Nephron (organoid): ENCODE data around the gene GPR156.
"Not testable (repeated sequence)": the region's sequence is repeated elsewhere in the genome, so short reads cannot be mapped to it uniquely, and the experiment has no call there.

Source experiments
- H3K27ac Mint-ChIP-seq, 3 experiments: 2 replicates each; pipeline ENCODE4 v1.8.0; 2020; ENCODE audit warnings: mixed read lengths in 3 of 3, mild to moderate bottlenecking in 2 of 3, moderate library complexity in 1 of 3
- H3K27me3 Mint-ChIP-seq: 2 replicates; pipeline ENCODE4 v1.8.0; 2021; ENCODE audit warnings: low read depth, mild to moderate bottlenecking, moderate library complexity, mixed read lengths
- H3K36me3 Mint-ChIP-seq: 2 replicates; pipeline ENCODE4 v1.8.0; 2020; ENCODE audit warnings: low read depth, mixed read lengths
- H3K4me1 Mint-ChIP-seq: 2 replicates; pipeline ENCODE4 v1.8.0; 2020; ENCODE audit warnings: mixed read lengths
- H3K4me3 Mint-ChIP-seq, 3 experiments: 2 replicates each; pipeline ENCODE4 v1.8.0; 2020; ENCODE audit warnings: mild to moderate bottlenecking in 3 of 3, mixed read lengths in 3 of 3, moderate library complexity in 2 of 3
- H3K9me3 Mint-ChIP-seq: 2 replicates; pipeline ENCODE4 v1.8.0; 2020; ENCODE audit warnings: mixed read lengths
- TF ChIP-seq, protein P1 (sequence below), 3 experiments: fragments of 200-600 bp; sonication (generic); IDR thresholded peaks; one replicate each; pipeline ENCODE4 v1.5.0; 2021; ENCODE audit warnings: antibody characterized with exemption in 3 of 3; ENCODE audit not compliant: unreplicated experiment in 3 of 3

Gene GPR156

GRCh38 chr3:120299403-120299802 lies 14.4 kb upstream of the GPR156 start:
- TF ChIP-seq, protein P1, sequence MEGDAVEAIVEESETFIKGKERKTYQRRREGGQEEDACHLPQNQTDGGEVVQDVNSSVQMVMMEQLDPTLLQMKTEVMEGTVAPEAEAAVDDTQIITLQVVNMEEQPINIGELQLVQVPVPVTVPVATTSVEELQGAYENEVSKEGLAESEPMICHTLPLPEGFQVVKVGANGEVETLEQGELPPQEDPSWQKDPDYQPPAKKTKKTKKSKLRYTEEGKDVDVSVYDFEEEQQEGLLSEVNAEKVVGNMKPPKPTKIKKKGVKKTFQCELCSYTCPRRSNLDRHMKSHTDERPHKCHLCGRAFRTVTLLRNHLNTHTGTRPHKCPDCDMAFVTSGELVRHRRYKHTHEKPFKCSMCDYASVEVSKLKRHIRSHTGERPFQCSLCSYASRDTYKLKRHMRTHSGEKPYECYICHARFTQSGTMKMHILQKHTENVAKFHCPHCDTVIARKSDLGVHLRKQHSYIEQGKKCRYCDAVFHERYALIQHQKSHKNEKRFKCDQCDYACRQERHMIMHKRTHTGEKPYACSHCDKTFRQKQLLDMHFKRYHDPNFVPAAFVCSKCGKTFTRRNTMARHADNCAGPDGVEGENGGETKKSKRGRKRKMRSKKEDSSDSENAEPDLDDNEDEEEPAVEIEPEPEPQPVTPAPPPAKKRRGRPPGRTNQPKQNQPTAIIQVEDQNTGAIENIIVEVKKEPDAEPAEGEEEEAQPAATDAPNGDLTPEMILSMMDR (IDR thresholded peaks at IDR 0.05; ENCODE audit: unreplicated experiment in 3 of 3): no peak
- Mint-ChIP-seq H3K36me3 (no peaks in the 10 kb centered on the region), H3K9me3 (peaks cover 8% of the 10 kb centered on the region), H3K4me1 (no peaks in the 10 kb centered on the region), H3K27me3 (no peaks in the 10 kb centered on the region), H3K4me3 (no peak overlapping the region), H3K27ac (no peak overlapping the region)

DNA sequence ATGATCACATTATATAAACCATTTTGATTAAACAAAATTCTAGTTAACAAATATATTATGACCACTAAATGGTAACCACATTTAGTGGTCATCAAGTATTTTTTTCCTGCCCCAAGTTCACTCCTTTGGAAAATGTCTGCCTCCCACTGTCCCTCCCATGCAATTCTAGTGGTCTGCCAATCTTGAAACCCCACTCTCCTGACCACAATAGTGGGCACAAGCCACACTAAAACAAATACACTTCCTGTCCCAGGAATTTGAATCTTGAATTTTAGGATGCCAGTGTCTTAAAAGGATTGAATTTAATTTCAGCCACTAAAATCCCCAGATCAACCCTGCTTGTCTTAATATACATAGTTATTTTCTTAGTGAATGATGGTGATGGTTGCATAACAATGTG lies 14.0 kb upstream of the GPR156 start:
- H3K36me3 Mint-ChIP-seq: no peaks in the 10 kb centered on the region
- no peak overlapping the region for H3K27ac Mint-ChIP-seq
- H3K9me3 Mint-ChIP-seq: peaks cover 12% of the 10 kb centered on the region

GRCh38 chr3:120291552-120291951 lies 6.5 kb upstream of the GPR156 start:
- not testable (repeated sequence) for H3K36me3 Mint-ChIP-seq, H3K27ac Mint-ChIP-seq, H3K4me3 Mint-ChIP-seq, H3K4me1 Mint-ChIP-seq
- H3K9me3 Mint-ChIP-seq: peaks cover 39% of the 10 kb centered on the region
- peaks cover 13% of the 10 kb centered on the region for H3K27me3 Mint-ChIP-seq

More for the DNA sequence above, 14.0 kb upstream of the GPR156 start:
- Mint-ChIP-seq H3K4me1 (no peaks in the 10 kb centered on the region), H3K27me3 (no peaks in the 10 kb centered on the region), H3K4me3 (no peak overlapping the region)
- TF ChIP-seq, protein P1 (IDR thresholded peaks at IDR 0.05; ENCODE audit: unreplicated experiment in 3 of 3): no peak

DNA sequence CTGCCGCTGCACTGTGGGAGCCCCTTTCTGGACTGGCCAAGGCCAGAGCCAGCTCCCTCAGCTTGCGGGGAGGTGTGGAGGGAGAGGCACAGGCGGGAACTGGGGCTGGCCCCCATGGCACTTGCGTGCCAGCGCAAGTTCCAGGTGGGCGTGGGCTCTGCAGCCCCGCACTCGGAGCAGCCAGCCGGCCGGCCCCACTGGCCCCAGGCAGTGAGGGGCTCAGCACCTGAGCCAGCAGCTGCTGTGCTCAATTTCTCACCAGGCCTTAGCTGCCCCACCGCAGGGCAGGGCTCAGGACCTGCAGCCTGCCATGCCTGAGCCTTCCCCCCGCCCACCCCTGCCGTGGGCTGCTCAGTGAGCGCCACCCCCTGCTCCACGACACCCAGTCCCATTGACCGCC lies 4.6 kb upstream of the GPR156 start:
- Mint-ChIP-seq H3K27me3 (peaks cover 23% of the 10 kb centered on the region), H3K4me3 (no peak overlapping the region), H3K4me1 (peaks cover 2% of the 10 kb centered on the region), H3K27ac (no peak overlapping the region), H3K9me3 (peaks cover 34% of the 10 kb centered on the region), H3K36me3 (no peaks in the 10 kb centered on the region)
- TF ChIP-seq, protein P1 (IDR thresholded peaks at IDR 0.05; ENCODE audit: unreplicated experiment in 3 of 3): no peak

DNA sequence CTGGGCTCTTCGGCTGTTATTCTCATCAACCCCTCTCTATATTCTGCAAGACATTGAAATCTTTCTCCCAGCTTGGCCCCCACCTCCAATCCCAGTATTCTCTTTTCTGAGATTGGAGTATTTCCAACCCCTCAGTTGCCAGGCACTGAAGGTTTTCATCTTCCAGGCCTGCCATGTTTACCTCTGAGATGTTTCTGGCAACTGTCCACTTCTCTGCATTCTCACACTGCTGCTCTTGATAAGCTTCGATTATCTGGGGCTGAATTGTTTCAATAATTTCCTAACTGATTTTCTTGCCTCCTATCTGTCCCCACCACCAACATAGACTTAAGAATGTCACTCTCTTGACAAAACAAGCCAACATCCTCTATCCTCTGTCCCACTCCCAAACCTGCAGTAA lies 1.4 kb upstream of the GPR156 start:
- TF ChIP-seq, protein P1 (IDR thresholded peaks at IDR 0.05; ENCODE audit: unreplicated experiment in 3 of 3): no peak
- Mint-ChIP-seq H3K4me3 (peak overlapping the region; percentile 32 to 71 (median 54)), H3K9me3 (peaks cover 9% of the 10 kb centered on the region)

GRCh38 chr3:120285508-120285841 lies 453 bp upstream of the GPR156 start:
- H3K27me3 Mint-ChIP-seq: peaks cover 27% of the 10 kb centered on the region
- peaks cover 4% of the 10 kb centered on the region for H3K4me1 Mint-ChIP-seq
- H3K36me3 Mint-ChIP-seq: no peaks in the 10 kb centered on the region
- H3K27ac Mint-ChIP-seq: no peak overlapping the region
- TF ChIP-seq, protein P1 (IDR thresholded peaks at IDR 0.05; ENCODE audit: unreplicated experiment in 3 of 3): no peak
- peaks cover 8% of the 10 kb centered on the region for H3K9me3 Mint-ChIP-seq
- peak overlapping the region; percentile 60 to 77 (median 76) for H3K4me3 Mint-ChIP-seq

More for the DNA sequence above, 1.4 kb upstream of the GPR156 start:
- Mint-ChIP-seq H3K36me3 (no peaks in the 10 kb centered on the region), H3K27me3 (peaks cover 27% of the 10 kb centered on the region), H3K27ac (no peak overlapping the region), H3K4me1 (peaks cover 4% of the 10 kb centered on the region)
